ENCODE measurements around the gene N4BP2L1. TPM values are rescaled to one million over a fixed set of nuclear protein-coding genes. Genes with fewer than 3 reads are reported as not detected.
A peak's percentile ranks its signal among the peaks of the same experiment; 100 is the strongest.
"Not testable (repeated sequence)": the region's sequence is repeated elsewhere in the genome, so short reads cannot be mapped to it uniquely, and the experiment has no call there.

N4BP2L1 gene
- total RNA-seq, 1 experiment from 2014 or later = 0.29 TPM

DNA sequence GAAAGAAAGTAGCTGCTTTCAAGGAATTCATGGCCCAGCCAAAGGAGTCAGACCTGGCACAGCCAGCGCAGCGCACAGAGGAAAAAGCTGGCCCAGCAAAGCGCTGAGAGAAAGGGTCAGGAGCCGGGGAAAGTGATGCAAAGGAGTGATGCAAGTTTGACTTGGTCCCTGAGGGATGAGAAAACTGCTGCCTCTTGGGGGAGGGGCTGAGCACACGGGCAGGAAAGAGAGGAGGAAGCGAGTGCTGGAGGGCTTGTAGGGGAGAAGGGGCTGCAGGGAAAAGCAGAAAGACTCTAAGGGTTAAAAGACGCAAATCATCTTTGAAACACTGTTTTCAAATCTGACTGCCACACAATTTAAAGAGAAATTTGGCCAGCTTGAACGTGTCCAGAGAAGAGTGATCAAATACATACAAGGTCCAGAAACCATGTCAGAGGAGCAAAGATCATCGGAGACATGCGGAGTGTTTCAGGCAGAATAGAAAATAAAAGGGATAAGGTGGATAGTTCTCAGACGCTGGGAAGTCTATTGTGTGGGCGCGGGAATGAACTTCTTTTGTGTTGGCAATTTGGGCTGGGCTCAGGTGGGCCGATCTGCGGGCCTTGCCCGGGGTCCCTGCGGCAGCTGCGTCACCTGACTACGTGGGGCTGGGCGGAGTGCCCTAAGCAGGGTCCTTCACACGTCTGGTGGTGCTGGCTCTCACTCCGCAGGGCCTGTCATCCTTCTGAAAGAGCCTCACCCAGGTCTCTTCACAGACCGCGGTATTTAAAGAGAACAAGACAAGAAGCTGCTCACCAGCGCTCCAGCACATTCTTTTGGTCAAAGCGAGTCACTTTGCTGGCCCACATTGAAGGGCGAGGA, 18.1 kb downstream of the N4BP2L1 start:
- DNase-seq (ENCODE audit: low read depth, low spot score) = no peak
- in situ Hi-C loops (cut with HindIII; ENCODE audit: low pct_unique_long_range_greater_than_20kb, low sequenced_read_pairs) = no loop called here

DNA sequence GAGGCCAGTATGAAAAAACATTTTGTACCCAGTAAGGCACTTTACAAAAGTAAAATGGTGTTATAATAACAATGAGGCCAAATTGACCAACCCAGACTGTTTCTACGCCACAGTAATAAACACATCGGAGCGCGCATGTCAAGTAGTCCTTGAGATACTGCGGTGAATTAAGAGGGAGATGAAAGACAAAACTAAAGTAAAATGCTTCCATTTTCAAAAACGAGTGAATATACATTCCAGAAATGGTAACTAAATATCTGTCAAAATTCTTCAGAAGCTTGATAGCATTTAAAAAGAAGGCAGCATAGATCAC, 19.0 kb downstream of the N4BP2L1 start:
- DNase-seq (ENCODE audit: low read depth, low spot score) = no peak
- in situ Hi-C loops (cut with HindIII; ENCODE audit: low pct_unique_long_range_greater_than_20kb, low sequenced_read_pairs) = no loop called here

DNA sequence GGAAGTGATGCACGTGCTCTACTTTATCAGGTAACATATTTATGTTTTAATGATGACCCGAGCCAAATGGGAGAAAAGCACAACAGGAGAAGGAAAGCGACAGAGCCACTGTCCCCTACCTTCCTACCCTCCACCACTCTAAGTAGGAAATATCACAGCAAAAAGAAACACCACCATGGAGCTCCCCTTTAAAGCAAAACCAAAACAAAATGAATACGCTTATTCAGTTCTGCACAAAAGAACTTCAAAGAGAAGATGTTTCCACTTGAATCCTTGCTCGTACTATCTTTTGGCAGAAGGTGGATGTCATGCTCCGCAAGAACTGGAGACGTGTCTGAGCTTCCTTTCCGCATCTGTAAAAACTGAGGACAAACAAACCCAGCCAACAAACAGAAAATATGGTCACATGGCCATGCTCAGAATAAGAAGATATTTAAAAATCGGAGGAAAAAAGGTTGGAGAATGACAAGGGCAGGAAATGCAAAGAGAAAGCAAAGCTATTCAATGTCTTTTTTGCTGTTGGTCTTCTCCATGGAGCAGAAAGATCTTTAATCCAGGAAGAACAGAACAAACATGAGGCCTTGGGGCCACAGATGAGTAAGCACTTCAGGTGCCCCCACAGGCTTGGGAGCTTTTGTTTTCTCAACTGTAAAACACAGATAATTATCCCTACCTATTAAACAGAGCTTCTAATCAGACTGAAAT, 19.5 kb downstream of the N4BP2L1 start:
- in situ Hi-C loops (cut with HindIII; ENCODE audit: low pct_unique_long_range_greater_than_20kb, low sequenced_read_pairs) = no loop called here
- DNase-seq (ENCODE audit: low read depth, low spot score) = no peak

DNA sequence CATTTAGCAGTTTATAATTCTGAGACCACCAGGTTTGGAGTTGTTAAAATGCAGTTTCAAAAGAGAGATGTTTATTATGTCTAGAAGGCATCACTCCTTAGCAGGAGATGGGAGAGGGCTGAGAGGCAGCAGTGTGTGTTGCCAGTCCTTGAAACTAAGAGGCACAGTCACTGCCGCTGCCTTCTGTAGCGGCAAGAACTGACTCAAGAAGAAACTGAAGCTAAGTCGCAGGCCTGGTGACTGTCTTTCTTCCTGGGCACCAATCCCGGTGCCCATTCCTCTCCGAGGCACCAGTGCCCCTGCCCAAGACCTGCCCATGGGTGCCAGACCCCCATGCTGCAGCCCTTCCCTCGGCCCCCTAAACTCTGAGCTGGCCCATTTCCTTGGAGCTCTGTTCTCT, 20.1 kb downstream of the N4BP2L1 start:
- in situ Hi-C loops (cut with HindIII; ENCODE audit: low pct_unique_long_range_greater_than_20kb, low sequenced_read_pairs) = no loop called here
- DNase-seq (ENCODE audit: low read depth, low spot score) = no peak

DNA sequence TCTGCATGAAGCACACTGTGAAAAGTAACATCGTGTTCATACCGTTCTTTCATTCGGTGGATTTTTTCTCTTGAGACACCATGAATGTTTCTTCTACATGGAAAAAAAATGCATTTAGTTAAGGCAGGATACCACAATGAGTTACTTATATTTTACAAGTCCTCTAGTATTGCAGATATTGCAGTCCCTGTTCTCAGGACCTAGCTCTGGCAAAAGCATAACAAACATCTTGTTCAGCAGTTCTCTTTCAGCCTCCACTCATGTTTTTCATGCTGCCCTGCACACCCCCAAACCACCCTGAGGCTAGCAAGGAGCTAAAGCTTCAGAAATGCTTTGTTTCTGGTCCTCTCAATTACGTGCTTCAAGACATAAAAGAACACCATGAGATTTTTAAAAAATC, 24.8 kb downstream of the N4BP2L1 start:
- in situ Hi-C loops (cut with HindIII; ENCODE audit: low pct_unique_long_range_greater_than_20kb, low sequenced_read_pairs) = no loop called here
- peak; percentile 21 for DNase-seq (ENCODE audit: low read depth, low spot score)

DNA sequence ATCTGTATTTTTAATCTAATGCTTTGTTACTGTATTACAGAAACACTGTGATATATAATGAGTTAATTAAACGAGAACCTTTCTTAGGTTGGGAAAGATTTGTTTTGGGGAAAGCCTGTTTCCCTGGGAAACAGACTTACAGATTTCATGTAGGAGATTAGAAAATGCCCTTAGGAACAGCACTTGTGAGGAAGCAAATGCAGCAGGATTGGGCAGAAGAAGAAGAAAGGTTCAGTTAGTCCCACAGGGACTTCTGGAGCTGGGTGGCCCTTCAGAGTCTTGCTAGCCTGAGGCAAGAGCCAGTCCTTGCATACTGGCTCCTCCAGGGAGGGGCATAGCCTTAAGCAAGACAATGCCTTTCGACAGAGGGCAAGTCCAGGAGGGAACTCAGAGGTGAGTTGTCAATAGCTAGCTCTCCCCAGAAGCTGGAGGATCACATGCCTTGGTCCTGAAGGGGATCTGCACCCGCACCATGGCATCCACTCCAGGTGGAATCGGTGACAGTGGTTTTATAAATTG, 36.8 kb downstream of the N4BP2L1 start:
- in situ Hi-C loops (cut with HindIII; ENCODE audit: low pct_unique_long_range_greater_than_20kb, low sequenced_read_pairs) = no loop called here
- no peak for DNase-seq (ENCODE audit: low read depth, low spot score)

DNA sequence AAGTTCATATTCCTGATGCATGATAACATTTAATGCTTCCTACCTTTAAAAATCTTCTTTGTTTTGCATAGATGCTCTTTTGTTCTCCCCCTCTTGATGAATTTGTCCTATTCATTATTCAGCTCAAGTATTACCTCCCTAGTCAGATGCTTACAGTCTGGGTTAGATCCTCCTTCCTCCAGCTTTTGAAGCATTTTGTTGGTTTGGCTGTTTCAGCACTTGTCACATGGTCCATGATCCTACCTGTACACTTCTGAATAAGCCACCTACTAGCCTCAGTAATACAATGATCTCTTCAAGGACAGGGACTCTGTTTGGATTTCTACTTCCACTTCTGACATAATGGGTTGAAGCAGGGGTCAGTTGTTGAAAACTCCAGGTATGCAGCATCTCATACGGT, 37.4 kb downstream of the N4BP2L1 start:
- in situ Hi-C loops (cut with HindIII; ENCODE audit: low pct_unique_long_range_greater_than_20kb, low sequenced_read_pairs) = no loop called here
- DNase-seq (ENCODE audit: low read depth, low spot score) = peak; percentile 14

DNA sequence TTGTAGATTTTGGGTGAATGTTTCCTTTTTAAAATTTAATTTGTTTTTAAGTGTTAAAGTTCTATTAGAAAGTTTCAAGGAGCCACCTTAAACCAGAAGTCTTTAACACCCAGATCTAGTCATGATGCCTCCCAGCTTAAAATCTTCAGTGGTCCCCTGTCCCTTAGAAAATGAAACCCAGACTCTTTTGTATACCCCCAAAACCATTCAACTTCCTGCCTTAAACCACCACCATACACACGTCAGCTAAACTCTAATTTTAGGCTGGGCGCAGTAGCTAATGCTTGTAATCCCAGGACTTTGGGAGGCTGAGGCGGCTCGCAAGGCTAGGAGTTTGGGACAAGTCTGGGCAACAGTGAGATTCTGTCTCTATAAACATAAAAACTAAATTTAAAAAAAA, 37.9 kb downstream of the N4BP2L1 start:
- in situ Hi-C loops (cut with HindIII; ENCODE audit: low pct_unique_long_range_greater_than_20kb, low sequenced_read_pairs) = no loop called here
- DNase-seq (ENCODE audit: low read depth, low spot score) = no peak

DNA sequence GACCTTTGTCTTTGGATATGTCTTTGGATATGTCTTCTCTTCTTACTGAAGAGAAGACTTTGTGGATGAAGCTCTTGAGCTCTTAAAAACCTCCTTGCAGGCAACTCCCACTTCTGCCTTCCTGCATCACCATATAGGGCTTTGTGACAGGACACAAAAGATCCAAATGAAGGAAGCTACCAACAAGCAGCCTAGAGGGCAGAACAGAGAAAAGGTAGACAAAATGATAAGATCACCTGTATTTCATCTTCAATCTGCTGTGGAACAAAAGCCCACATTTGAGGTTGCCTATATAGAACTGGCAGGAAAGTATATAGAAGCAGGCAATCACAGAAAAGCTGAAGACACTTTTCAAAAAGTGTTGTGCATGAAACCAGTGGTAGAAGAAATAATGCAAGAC, 42.5 kb downstream of the N4BP2L1 start:
- DNase-seq (ENCODE audit: low read depth, low spot score) = no peak
- in situ Hi-C loops (cut with HindIII; ENCODE audit: low pct_unique_long_range_greater_than_20kb, low sequenced_read_pairs) = no loop called here

DNA sequence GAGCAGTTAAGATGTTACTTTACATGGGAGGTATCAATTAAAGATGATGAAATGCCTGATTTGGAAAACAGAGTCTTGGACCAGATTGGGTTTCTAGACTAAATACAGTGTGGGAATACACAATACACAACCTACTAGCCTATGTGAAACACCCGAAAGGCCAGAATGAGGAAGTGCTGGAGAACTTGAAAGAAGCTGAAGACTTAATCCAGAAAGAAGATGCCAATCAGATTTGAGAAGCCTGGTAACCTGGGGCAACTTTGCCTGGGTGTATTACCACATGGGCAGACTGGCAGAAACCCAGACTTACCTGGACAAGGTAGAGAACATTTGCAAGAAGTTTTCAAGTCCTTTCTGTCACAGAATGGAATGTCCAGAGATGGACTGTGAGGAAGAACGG, 43.2 kb downstream of the N4BP2L1 start:
- no peak for DNase-seq (ENCODE audit: low read depth, low spot score)
- in situ Hi-C loops (cut with HindIII; ENCODE audit: low pct_unique_long_range_greater_than_20kb, low sequenced_read_pairs) = no loop called here

DNA sequence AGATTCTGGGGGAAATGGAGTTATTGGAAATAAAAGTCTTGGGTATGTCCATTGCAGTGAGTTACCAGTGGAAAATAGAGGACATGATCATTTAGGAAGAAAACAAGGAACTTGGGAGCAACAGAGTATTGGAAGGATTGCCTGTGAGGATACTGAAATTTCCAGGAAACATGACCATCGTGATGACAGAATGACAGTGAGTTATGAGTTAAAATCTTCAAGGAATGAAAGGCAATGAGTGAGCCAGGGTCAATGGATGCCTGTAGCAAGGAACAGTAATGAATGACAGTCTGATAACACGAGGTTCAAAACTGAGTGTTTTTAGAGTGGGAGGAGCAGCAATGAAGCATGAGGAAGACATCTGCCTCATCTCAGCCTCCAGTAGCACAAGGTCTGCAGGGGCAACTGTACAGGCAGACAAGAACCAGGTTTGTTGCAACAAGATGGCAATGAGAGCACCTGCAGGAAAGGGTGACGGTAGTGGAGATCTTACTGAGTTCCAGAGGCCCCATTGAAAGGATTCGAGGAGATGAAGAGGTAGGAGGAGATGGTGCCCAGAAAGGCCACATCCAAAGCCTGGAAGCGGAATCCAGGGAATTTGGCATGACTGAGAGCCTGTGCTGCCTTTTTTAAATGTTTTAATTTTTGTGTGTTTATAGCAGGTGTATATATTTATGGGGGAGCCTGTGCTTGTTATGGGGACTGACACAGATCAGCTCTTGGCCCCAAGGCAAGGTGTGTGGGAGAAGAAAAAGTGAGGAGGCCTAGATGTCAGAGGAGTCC, 43.9 kb downstream of the N4BP2L1 start:
- no peak for DNase-seq (ENCODE audit: low read depth, low spot score)
- in situ Hi-C loops (cut with HindIII; ENCODE audit: low pct_unique_long_range_greater_than_20kb, low sequenced_read_pairs) = no loop called here

DNA sequence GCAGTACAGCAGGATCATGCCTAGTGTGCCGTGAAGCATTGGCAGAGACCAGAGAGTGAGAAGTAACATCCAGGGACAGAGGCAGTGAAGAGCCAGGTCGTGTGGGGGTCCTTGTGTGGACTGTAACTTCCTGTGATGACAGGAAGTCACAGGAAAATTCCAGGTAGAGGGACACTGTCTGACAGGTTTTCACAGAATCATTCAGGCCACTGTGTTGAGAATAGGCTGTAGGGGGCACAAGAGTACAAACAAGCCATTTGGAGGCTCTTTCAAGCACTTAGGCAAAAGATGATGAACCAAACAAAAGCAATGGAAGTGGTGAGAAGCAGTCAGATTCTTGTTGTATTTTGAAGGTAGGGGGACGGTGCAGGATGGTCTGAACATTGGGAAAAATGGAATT, 46.4 kb downstream of the N4BP2L1 start:
- in situ Hi-C loops (cut with HindIII; ENCODE audit: low pct_unique_long_range_greater_than_20kb, low sequenced_read_pairs) = no loop called here
- DNase-seq (ENCODE audit: low read depth, low spot score) = peak; percentile 54

DNA sequence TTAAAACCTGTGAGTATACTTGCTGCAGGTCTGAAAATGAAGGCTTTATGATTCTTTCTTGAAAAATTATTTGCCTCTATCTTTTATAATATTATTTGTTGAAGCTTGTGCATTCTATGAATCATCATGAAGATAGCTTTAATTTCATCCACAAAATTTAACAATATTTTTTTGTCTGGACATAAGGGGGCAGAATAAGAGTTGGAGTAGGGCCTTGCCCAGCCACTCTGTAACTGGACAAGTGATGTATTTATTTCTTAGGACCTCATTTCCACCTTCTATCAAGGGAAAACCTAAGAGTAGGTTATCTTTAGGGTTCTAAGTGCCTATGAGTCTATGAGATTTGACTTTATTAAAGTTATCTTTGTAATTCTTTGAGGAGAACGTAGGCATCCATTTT, 49.9 kb downstream of the N4BP2L1 start:
- in situ Hi-C loops (cut with HindIII; ENCODE audit: low pct_unique_long_range_greater_than_20kb, low sequenced_read_pairs) = no loop called here
- no peak for DNase-seq (ENCODE audit: low read depth, low spot score)

DNA sequence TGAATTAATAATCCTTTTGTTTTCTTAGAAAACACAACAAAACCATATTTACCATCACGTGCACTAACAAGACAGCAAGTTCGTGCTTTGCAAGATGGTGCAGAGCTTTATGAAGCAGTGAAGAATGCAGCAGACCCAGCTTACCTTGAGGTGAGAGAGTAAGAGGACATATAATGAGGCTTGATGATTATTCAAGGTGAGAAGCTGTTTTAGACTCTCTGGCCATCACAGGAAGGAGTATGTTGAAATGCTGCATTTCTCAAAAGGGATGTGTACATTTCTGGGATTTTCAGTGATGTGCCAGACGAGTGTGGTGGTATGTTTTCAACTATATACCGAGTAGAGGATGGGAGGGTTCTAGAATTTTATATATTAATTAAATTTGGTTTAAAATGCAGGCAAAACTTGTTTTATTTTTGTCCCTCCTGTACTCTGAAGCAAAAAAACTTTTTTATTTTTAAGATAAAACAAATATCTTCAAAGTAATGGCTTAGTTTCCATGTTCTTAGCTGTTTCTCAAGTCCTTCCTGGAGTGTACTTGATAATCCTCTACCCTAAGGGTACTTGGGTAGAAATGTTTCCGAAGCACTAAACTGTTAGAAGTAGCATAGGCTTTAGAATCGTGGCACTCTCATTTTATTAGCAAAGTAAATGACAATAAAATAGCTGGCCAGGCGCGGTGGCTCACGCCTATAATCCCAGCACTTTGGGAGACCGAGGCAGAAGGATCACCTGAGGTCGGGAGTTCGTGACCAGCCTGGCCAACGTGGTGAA, 51.1 kb downstream of the N4BP2L1 start:
- in situ Hi-C loops (cut with HindIII; ENCODE audit: low pct_unique_long_range_greater_than_20kb, low sequenced_read_pairs) = no loop called here
- no peak for DNase-seq (ENCODE audit: low read depth, low spot score)

DNA sequence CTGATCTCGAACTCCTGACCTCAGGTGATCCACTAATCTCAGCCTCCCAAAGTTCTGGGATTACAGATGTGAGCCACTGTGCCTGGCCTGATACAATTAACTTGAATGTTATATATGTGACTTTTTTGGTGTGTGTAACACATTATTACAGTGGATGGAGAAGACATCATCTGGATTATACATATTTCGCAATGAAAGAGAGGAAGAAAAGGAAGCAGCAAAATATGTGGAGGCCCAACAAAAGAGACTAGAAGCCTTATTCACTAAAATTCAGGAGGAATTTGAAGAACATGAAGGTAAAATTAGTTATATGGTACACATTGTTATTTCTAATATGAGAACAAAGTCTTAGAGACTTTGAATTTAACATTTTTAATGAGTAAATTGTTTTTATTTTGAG, 57.1 kb downstream of the N4BP2L1 start:
- no peak for DNase-seq (ENCODE audit: low read depth, low spot score)
- in situ Hi-C loops (cut with HindIII; ENCODE audit: low pct_unique_long_range_greater_than_20kb, low sequenced_read_pairs) = no loop called here

DNA sequence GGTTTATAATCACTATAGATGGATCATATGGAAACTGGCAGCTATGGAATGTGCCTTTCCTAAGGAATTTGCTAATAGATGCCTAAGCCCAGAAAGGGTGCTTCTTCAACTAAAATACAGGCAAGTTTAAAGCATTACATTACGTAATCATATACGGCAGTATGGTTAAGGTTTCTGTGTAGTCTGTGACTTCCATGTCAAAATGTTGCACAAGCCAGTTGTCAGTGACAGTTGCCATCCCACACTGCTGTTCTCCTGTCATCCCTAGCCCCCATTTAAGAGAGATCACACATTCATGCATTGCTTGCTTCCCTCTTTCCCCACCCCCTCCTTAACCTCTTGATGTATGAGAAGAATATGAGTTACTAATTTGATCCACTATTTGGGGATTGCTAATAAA, 65.4 kb downstream of the N4BP2L1 start:
- no peak for DNase-seq (ENCODE audit: low read depth, low spot score)
- in situ Hi-C loops (cut with HindIII; ENCODE audit: low pct_unique_long_range_greater_than_20kb, low sequenced_read_pairs) = no loop called here

DNA sequence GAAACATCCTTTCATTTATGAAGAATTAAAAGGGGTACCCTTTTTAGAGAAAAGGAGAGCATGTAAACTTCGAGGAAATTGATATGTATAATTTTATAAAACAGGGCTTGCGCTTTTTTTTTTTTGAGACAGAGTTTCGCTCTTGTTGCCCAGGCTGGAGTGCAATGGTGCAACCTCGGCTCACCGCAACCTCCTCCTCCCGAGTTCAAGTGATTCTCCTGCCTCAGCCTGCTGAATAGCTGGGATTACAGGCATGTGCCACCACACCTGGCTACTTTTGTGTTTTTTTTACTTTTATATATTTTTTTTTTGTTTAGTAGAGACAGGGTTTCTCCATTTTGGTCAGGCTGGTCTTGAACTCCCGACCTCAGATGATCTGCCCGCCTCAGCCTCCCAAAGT, 72.0 kb downstream of the N4BP2L1 start:
- DNase-seq (ENCODE audit: low read depth, low spot score); in situ Hi-C loops (cut with HindIII; ENCODE audit: low pct_unique_long_range_greater_than_20kb, low sequenced_read_pairs): not testable (repeated sequence)

DNA sequence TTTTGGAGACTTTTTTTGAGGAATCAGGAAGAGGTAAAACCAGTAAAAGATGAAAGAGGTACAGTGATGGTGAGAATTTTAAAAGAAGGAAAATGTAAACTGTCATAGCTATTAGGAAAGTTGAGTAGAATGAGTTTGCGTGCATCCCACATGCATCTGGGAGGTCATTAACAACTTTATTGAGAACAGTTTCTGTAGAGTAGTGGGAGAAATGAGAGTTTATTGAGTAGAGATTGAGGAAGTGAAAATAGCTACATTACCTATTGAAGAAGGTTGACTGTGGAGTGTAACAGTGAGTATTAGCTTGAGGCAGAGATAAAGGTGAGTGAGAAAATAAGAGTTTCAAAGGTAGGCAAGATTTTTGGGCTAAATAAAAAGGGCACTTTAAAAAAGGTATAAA, 73.9 kb downstream of the N4BP2L1 start:
- in situ Hi-C loops (cut with HindIII; ENCODE audit: low pct_unique_long_range_greater_than_20kb, low sequenced_read_pairs) = no loop called here
- no peak for DNase-seq (ENCODE audit: low read depth, low spot score)

Data from SK-MEL-5 (cell line).